ENCODE measurements around the gene ACKR2. TPM values are rescaled to one million over a fixed set of nuclear protein-coding genes. Genes with fewer than 3 reads are reported as not detected.

ACKR2 gene
- polyA plus RNA-seq: not detected

DNA sequence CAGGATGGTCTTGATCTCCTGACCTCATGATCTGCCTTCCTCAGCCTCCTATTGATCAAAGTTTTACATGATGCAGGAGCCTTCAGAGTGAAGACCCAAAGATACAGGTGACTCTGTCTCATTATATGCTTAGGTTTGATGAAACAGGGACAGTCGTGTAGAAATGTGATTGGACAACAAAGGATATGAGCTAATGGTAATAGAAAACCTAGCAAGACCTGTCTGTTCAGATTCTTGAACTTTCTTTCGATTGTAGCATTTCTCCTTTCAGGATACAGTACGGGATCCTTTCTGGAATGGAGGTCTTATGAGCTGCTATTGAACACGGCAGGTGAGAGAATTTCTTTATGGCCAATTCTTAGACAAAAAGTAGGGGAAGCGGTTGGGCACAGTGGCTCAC, at the start of gene ACKR2:
TSS of gene ACKR2 (plus strand) at position 244 of the 400 bp plus-strand sequence. CDS start 55,058 bp downstream, outside the sequence.
- Mint-ChIP-seq H3K27ac (no peak within 1 kb of the TSS), H3K27me3 (peaks cover 9% of the 10 kb centered on the region), H3K9me3 (no peaks in the 10 kb centered on the region), H3K4me3 (no peak within 1 kb of the TSS), H3K4me1 (peaks cover 3 to 6% (median 5%) of the 10 kb centered on the region in 3 donors), H3K36me3 (no peaks in the 10 kb centered on the region)

DNA sequence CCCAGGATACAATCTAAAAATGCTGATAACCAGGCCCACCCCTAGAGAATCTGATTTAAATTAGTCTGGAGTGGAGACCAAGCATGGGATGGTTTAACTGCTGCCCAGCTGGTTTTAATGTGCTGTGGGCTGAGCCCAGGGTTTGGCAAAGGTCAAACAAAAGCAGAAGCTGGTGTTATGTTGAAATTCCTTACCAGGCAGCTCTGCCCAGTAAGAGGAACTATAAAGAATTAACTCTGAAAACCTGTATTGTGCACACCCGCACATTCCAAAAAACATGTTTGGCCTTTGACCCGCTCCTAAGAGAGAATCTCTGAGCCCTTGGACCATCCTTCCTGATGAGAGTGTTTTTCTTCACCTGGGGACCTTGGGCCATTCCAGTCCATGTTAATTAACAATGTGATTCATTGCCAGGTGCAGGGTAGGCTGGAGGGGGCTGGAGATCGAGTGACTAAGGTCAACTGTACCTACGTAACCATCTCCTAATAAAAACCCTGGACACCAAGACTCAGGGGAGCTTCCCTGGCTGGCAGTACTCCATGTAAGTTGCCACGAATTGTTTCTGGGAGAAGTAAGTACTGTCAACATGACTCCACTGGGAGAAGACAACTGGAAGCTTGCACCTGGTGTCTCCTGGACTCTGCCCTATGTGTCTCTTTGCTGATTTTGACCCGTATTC, 47.1 kb upstream of the ACKR2 start:
- peaks cover 6% of the 10 kb centered on the region for H3K27me3 Mint-ChIP-seq
- no peaks in the 10 kb centered on the region for H3K9me3 Mint-ChIP-seq
- H3K36me3 Mint-ChIP-seq: no peaks in the 10 kb centered on the region
- no peak overlapping the region for H3K4me3 Mint-ChIP-seq
- no peaks in the 10 kb centered on the region for H3K4me1 Mint-ChIP-seq
- H3K27ac Mint-ChIP-seq: no peak overlapping the region

DNA sequence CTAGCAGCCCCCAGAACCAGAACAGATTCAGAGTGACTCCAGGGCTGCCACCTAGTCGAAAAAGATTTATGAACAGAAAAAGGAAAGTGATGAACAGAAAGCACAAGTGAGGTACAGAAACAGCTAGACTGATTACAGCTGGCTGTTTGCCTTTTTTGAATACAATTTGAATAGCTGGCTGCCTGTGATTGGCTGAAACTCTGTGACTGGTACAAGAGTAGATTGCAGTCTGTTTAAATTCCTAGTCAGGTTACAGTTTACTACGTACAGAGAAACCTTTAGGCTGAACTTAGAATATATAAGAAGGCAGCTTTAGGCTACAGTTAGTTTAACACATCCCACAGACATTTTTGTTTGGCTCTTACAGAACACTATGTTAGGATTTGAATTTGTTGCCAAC, 46.2 kb upstream of the ACKR2 start:
- Mint-ChIP-seq H3K4me3 (no peak overlapping the region), H3K36me3 (no peaks in the 10 kb centered on the region), H3K4me1 (peaks cover 0 to 2% (median 0%) of the 10 kb centered on the region in 3 donors), H3K9me3 (peaks cover 0 to 1% (median 0%) of the 10 kb centered on the region in 3 donors), H3K27ac (no peak overlapping the region), H3K27me3 (peaks cover 4% of the 10 kb centered on the region)

GRCh38 chr3:42764115-42764514, 45.1 kb upstream of the ACKR2 start:
- H3K27ac Mint-ChIP-seq: no peak overlapping the region
- peaks cover 0 to 2% (median 0%) of the 10 kb centered on the region in 3 donors for H3K4me1 Mint-ChIP-seq
- H3K36me3 Mint-ChIP-seq: no peaks in the 10 kb centered on the region
- peaks cover 0 to 1% (median 0%) of the 10 kb centered on the region in 3 donors for H3K9me3 Mint-ChIP-seq
- H3K27me3 Mint-ChIP-seq: peaks cover 3% of the 10 kb centered on the region
- H3K4me3 Mint-ChIP-seq: no peak overlapping the region

DNA sequence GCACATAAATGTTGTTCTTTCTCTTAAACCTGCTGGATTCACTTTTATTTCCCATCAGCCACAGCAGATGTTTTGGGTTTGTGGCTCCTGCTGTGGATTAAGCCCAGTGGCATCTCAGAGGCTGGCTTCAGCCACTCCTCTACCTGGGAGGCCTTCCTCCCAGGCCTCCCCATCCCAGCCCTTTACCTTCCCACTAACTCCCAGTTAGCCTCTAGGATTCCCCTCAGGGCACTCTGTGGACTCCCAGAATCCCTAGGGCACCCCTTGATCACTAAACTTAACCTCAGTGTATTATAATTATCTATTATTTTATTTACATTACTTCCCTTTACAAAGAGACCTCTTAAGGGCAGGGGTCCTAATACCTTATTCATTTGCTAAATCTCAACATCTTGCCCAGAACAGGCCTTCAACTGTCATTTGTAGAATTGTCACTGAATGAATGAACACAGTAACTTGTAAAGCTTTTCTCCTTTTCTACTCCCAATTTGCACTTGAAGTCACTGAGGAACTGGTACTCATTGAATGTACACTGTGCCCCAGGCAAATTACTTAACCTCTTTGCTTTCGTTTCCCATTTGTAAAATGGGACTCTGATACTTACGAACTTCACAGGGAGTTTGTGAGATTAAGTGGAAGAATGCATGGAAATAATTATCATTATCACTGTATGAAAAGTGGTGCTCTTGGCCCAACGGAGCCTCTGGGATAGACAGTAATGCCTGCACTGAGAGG, 44.5 kb upstream of the ACKR2 start:
- Mint-ChIP-seq H3K9me3 (peaks cover 0 to 1% (median 0%) of the 10 kb centered on the region in 3 donors), H3K4me3 (no peak overlapping the region), H3K36me3 (no peaks in the 10 kb centered on the region), H3K27me3 (peaks cover 3% of the 10 kb centered on the region), H3K4me1 (peaks cover 0 to 2% (median 0%) of the 10 kb centered on the region in 3 donors), H3K27ac (no peak overlapping the region)

DNA sequence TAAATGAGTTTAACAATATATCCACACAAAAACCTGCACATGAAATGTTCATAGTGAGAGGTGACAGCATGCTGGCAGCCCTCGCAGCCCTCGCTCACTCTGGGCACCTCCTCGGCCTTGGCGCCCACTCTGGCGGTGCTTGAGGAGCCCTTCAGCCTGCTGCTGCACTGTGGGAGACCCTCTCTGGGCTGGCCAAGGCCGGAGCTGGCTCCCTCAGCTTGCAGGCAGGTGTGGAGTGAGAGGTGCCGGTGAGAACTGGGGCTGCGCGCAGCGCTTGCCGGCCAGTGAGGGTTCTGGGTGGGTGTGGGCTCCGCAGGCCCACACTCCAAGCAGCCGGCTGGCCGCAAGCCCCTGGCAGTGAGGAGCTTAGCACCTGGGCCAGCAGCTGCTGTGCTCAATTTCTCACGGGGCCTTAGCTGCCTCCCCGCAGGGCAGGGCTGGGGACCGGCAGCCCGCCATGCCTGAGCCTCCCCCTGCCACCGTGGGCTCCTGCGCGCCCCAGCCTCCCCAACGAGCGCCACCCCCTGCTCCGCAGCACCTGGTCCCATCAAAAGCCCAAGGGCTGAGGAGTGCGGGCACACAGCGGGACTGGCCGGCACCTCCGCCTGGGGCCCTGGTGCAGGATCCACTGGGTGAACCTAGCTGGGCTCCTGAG, 39.6 kb upstream of the ACKR2 start:
- H3K4me1 Mint-ChIP-seq: peaks cover 6 to 12% (median 7%) of the 10 kb centered on the region in 3 donors
- H3K9me3 Mint-ChIP-seq: peaks cover 0 to 7% (median 1%) of the 10 kb centered on the region in 3 donors
- no peak overlapping the region for H3K4me3 Mint-ChIP-seq
- H3K27ac Mint-ChIP-seq: no peak overlapping the region
- H3K27me3 Mint-ChIP-seq: no peaks in the 10 kb centered on the region
- H3K36me3 Mint-ChIP-seq: no peaks in the 10 kb centered on the region

- Mint-ChIP-seq H3K27me3 (no peaks in the 10 kb centered on the region), H3K4me3 (peak overlapping the region in 1 of 4 donors; percentile 89), H3K36me3 (no peaks in the 10 kb centered on the region), H3K27ac (peak overlapping the region in 1 of 3 donors; percentile 95), H3K9me3 (peaks cover 0 to 7% (median 1%) of the 10 kb centered on the region in 3 donors), H3K4me1 (peaks cover 6 to 12% (median 7%) of the 10 kb centered on the region in 3 donors)
Observed at GRCh38 chr3:42771271-42771670, 38.0 kb upstream of the ACKR2 start.

DNA sequence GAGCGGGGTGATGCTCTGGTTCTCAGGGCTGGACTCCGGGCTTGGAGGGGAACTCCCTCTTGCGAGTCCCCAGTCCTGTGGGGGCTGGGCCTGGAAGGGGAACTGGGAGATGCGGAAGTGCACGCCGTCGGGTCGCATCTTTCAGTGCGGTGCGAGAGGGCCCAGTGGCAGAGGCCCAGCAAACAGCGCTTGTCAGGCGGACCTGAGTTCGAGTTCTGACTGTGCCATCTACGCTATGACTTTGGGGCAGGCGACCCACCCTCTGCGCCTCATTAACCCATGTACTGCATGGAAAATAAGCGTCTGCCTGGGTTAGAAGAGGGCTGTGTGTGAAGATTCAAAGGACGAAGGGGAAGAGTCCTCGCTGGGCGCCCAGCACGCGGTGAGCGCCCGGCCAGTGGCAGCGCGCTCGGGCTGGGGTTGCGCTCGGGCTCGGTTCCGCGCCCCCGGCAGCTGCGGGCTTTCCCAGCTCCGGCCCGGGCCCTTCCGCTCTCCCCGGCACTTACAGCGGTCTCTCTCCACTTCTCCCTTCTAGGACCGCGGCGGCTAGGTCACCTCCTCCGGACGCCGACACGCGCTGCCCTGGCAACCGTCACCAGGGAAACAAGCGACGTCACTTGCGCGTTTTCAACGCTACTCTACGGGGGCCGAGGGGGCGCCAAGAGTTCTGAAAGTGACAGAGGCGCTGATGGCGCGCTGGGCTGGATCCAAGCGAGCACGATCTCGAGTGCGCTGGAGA, 36.4 kb upstream of the ACKR2 start, which contains the start of gene CCDC13:
TSS of gene CCDC13 (minus strand) at position 584 of the 739 bp plus-strand sequence. CDS start 14,908 bp downstream, outside the sequence.
- Mint-ChIP-seq H3K4me3 (peak within 1 kb of the TSS; percentile 89 to 99 (median 92)), H3K27ac (peak within 1 kb of the TSS; percentile 95 to 99 (median 95)), H3K27me3 (no peaks in the 10 kb centered on the region)

GRCh38 chr3:42773409-42773751, 35.9 kb upstream of the ACKR2 start:
- Mint-ChIP-seq H3K4me3 (peak overlapping the region; percentile 89 to 99 (median 92)), H3K4me1 (peaks cover 6 to 10% (median 7%) of the 10 kb centered on the region in 3 donors), H3K9me3 (peaks cover 0 to 7% (median 0%) of the 10 kb centered on the region in 3 donors), H3K27me3 (no peaks in the 10 kb centered on the region), H3K36me3 (no peaks in the 10 kb centered on the region), H3K27ac (peak overlapping the region; percentile 95 to 99 (median 95))

More for the DNA sequence above, 36.4 kb upstream of the ACKR2 start, which contains the start of gene CCDC13:
- Mint-ChIP-seq H3K36me3 (no peaks in the 10 kb centered on the region), H3K9me3 (peaks cover 0 to 7% (median 0%) of the 10 kb centered on the region in 3 donors), H3K4me1 (peaks cover 6 to 12% (median 7%) of the 10 kb centered on the region in 3 donors)

DNA sequence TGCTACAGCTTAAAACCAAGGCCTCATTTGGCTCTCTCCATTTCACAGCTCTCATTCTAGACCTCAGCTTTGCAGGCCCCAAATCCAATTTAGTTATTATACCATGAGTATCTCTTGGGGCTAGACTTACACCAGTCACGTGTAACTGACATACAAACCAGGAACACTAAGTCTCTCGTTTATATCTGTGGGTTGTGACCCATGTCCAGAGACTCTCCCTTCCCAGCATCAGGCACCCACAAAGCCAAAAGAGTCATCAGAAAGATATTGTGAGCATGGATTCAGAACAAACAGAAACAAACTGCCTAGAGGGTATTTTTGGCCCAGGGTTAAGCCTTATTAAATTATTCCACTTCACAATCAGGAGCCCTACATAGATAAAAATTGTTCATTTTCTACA, 30.6 kb upstream of the ACKR2 start:
- Mint-ChIP-seq H3K27ac (no peak overlapping the region), H3K27me3 (no peaks in the 10 kb centered on the region), H3K4me3 (peak overlapping the region in 1 of 4 donors; percentile 21), H3K9me3 (no peaks in the 10 kb centered on the region), H3K36me3 (no peaks in the 10 kb centered on the region), H3K4me1 (peaks cover 1 to 4% (median 2%) of the 10 kb centered on the region in 3 donors)

DNA sequence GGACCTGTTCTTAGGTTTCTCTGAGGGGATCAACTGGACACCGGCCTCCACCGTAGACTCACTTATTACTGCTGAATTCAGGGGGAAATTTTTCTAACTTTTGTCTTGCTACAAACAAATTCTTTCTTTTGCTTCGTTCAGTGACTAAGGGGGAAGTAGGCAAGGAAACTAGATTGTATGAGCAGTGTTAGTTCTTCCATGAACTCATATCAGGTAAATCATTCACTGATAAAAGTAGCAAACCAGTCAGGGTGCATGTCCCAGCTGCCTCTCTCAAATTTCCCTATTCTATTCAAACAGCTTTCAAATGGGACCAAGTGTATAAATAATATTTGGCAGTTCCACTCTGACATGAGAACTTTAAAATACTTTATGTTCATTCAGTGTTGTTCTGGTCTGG, 28.8 kb upstream of the ACKR2 start:
- Mint-ChIP-seq H3K4me3 (peak overlapping the region in 1 of 4 donors; percentile 34), H3K27me3 (no peaks in the 10 kb centered on the region), H3K36me3 (no peaks in the 10 kb centered on the region), H3K4me1 (peaks cover 1 to 4% (median 2%) of the 10 kb centered on the region in 3 donors), H3K9me3 (no peaks in the 10 kb centered on the region), H3K27ac (peak overlapping the region in 2 of 3 donors; percentile 13 to 78)

GRCh38 chr3:42780892-42781700, 28.1 kb upstream of the ACKR2 start:
- no peaks in the 10 kb centered on the region for H3K27me3 Mint-ChIP-seq
- peak overlapping the region in 1 of 4 donors; percentile 34 for H3K4me3 Mint-ChIP-seq
- no peaks in the 10 kb centered on the region for H3K9me3 Mint-ChIP-seq
- peaks cover 1 to 4% (median 2%) of the 10 kb centered on the region in 3 donors for H3K4me1 Mint-ChIP-seq
- no peaks in the 10 kb centered on the region for H3K36me3 Mint-ChIP-seq
- peak overlapping the region in 2 of 3 donors; percentile 13 to 78 for H3K27ac Mint-ChIP-seq

- Mint-ChIP-seq H3K27ac (no peak overlapping the region), H3K9me3 (no peaks in the 10 kb centered on the region), H3K4me3 (no peak overlapping the region)
Observed at GRCh38 chr3:42786212-42786611, 23.0 kb upstream of the ACKR2 start.

GRCh38 chr3:42786631-42787030, 22.6 kb upstream of the ACKR2 start:
- peaks cover 0 to 8% (median 5%) of the 10 kb centered on the region in 3 donors for H3K4me1 Mint-ChIP-seq
- peaks cover 4% of the 10 kb centered on the region for H3K36me3 Mint-ChIP-seq
- no peak overlapping the region for H3K27ac Mint-ChIP-seq
- no peaks in the 10 kb centered on the region for H3K9me3 Mint-ChIP-seq
- no peaks in the 10 kb centered on the region for H3K27me3 Mint-ChIP-seq
- H3K4me3 Mint-ChIP-seq: no peak overlapping the region

More at GRCh38 chr3:42786212-42786611, 23.0 kb upstream of the ACKR2 start:
- H3K4me1 Mint-ChIP-seq: peaks cover 0 to 8% (median 5%) of the 10 kb centered on the region in 3 donors
- peaks cover 4% of the 10 kb centered on the region for H3K36me3 Mint-ChIP-seq
- no peaks in the 10 kb centered on the region for H3K27me3 Mint-ChIP-seq
